HG02610 (cell line): ENCODE results near the gene JAKMIP2.

Experiments
- ATAC-seq: cut with Tn5 transposase; IDR thresholded peaks from one replicate; pipeline ENCODE4 v1.9.1; 2021; ENCODE audit warnings: mild to moderate bottlenecking, moderate library complexity; ENCODE audit not compliant: unreplicated experiment

Gene JAKMIP2

GRCh38 chr5:147789820-147790219, 7.3 kb upstream of the JAKMIP2 start:
- ATAC-seq: no peak

GRCh38 chr5:147788023-147788422, 5.5 kb upstream of the JAKMIP2 start:
- no peak for ATAC-seq

DNA sequence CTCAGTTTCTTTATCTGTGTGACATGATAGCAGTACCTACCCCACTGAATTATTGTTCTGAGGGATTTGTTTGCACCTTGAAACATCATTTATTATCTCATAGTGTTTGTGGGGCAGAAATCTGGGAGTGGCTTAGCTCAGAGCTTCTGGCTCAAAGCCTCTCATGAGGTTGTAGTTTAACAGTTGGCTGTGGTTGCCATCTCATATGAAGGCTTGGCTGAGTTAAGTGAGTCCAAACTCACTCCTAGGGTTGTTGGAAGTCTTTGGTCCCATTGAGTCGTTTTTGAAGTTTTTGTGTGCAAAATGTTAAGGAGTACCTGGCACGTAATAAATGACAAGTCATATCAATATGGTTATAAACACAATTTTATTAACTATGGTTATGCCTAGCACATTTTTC, 3.6 kb upstream of the JAKMIP2 start:
- no peak for ATAC-seq

- ATAC-seq: no peak
These were observed 1.8 kb upstream of the JAKMIP2 start for GRCh38 chr5:147784146-147784987.

DNA sequence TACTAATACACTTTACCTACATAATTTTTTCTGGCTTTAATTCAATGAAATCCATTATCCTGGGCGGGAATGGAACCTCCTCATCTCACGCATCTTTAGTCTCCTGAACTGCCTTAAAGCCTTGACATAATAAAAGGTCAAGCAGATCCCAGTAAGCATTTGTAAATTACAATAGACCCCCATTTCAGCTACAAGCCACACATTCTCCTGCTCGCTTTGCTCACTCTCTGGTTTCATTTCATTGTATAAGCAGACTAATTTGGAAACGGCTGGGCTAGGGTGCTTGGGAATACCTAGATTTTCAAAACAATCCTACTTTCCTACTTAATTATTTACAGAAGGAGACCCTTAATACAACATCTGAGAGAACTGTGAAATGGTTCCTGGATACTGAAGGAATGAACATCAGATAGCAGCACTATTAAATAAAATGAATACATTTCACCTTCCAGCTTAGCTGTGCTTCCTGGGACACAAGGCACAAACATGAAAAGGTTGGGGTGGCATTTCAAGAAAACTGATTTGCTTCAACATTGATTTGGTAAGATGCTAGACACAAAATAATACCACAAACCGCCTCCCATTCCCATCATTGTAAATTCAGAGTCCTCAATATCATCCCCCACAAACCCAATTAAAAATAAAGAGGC, 1.5 kb downstream of the JAKMIP2 start:
- no peak for ATAC-seq

- no peak for ATAC-seq
These were observed 2.8 kb downstream of the JAKMIP2 start for GRCh38 chr5:147779694-147780093.

DNA sequence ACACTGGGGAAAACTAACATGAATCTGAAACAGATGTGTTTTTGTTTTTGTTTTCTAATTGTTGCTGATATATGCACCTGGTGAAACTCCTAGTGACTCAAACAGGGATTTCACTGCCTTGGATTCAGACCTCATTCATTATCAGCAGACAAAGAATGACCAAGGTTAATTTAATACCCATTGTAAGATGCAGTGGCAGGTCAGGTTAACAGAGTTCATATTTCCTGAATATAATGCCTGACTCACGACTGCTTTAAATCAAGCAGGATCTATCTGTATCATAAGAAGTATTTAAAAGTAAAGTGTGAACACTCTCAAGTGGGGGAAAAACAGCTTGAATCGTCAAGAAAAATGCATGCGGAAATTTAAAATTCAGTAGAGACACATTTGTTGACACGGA, 5.5 kb downstream of the JAKMIP2 start:
- ATAC-seq: no peak

GRCh38 chr5:147773587-147773986, 8.9 kb downstream of the JAKMIP2 start:
- no peak for ATAC-seq

GRCh38 chr5:147773139-147773538, 9.4 kb downstream of the JAKMIP2 start:
- no peak for ATAC-seq

- ATAC-seq: no peak
These were observed 15.5 kb downstream of the JAKMIP2 start for GRCh38 chr5:147767048-147767447.

GRCh38 chr5:147763791-147764525, 18.6 kb downstream of the JAKMIP2 start:
- ATAC-seq: no peak

- ATAC-seq: no peak
These were observed 22.2 kb downstream of the JAKMIP2 start for GRCh38 chr5:147760086-147760875.

DNA sequence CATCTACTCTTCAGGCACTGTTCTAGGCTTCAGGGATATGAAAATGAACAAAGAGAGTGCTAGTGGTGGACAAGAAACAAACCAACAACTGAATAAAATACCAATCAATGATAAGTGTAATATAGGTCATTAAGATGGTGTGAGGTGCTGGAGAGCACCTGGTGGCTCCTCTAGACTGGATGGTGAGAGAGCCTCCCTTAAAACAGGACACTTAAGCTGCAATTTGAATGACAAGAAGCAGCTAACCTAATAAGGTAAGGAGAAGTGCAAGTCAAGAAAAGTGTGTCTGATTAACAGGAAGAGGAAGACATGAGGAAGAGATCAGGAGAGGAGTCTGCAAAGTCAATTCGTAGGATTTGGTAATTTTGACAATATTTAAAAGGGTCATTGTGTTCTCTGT, 23.1 kb downstream of the JAKMIP2 start:
- no peak for ATAC-seq

DNA sequence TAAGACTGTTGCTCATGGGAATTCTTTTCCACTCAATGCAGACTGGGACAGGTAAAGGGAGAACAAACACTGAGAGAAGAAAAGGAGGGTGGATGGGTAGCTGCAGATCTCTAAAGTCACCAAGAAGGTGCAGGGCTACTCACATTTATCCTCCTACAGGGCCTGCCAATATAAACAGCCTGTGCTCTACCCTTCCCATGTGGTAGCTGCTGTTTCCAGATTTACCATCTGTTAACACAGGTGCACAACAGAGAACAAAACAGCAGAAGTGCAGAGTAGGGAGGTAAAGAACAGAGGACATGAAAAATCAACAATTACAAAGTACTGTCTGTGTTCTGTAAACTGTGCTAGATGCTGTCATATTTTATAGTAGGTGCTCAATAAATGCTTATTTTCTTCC, 26.0 kb downstream of the JAKMIP2 start:
- no peak for ATAC-seq

DNA sequence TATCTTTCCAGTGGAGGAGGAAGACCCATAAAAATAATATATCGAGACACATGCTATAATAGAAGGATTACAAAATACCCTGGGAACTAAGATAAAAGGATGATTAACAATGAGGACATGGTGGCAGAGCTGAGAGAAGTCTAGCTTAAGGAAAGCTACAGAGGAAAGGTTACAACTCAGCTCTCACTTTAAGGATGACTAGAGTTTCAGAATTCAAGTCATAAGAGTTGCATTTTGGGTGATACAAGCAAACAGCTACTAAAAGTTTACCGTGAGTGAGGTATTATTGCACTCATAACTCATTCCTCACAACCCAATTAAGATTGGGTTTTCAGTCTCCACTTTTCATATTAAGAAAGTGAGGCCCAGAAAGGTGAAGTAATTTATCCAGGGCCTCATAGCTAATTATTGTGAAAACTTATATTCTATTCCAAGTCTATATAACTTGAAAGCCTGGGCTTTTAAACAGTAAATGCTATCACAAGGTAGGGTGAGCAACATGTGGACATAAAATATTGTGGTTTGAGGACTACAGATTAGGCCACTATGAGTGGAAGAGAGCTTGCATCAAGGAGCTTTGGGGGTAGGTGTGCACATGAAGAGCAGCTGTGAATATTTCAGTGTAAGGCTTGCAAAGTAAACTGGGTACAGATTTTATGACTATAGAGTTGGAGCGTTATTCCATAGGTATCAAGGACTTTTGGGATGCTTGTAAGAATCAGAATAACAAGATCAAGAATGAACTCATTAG, 28.0 kb downstream of the JAKMIP2 start:
- ATAC-seq: no peak

GRCh38 chr5:147753765-147754164, 28.8 kb downstream of the JAKMIP2 start:
- no peak for ATAC-seq

- no peak for ATAC-seq
These were observed 29.8 kb downstream of the JAKMIP2 start for GRCh38 chr5:147752666-147753290.

- ATAC-seq: no peak
These were observed 30.5 kb downstream of the JAKMIP2 start for GRCh38 chr5:147752033-147752432.

- no peak for ATAC-seq
These were observed 31.2 kb downstream of the JAKMIP2 start for GRCh38 chr5:147751156-147751830.
